Endodermal cell (in vitro differentiated cells): ENCODE data around the gene ATP5ME. TPM values are rescaled to one million over a fixed set of nuclear protein-coding genes. Genes with fewer than 3 reads are reported as not detected.

Source experiments
- DNase-seq: peaks from one replicate; pipeline ENCODE4 v3.0.0-alpha.2; 2017
- H3K27ac ChIP-seq: 2 replicates; pipeline ENCODE4 v1.5.1; 2013; ENCODE audit warnings: mild to moderate bottlenecking, low read depth, low read length, moderate library complexity
- H3K27me3 ChIP-seq: 2 replicates; pipeline ENCODE4 v1.6.1; 2013; ENCODE audit warnings: mild to moderate bottlenecking, low read length, moderate library complexity; ENCODE audit not compliant: insufficient read depth, control insufficient read depth, poor library complexity, severe bottlenecking
- H3K36me3 ChIP-seq: 2 replicates; pipeline ENCODE4 v1.7.0; 2013; ENCODE audit warnings: mild to moderate bottlenecking, low read length, moderate library complexity; ENCODE audit not compliant: control insufficient read depth, insufficient read depth
- H3K4me1 ChIP-seq: one replicate; pipeline ENCODE4 v1.7.0; 2013; ENCODE audit warnings: low read length; ENCODE audit not compliant: control insufficient read depth, insufficient read depth
- H3K4me3 ChIP-seq: 2 replicates; pipeline ENCODE4 v1.5.1; 2013; ENCODE audit warnings: mild to moderate bottlenecking, low read length, moderate library complexity
- H3K9ac ChIP-seq: 2 replicates; pipeline ENCODE4 v1.6.1; 2013; ENCODE audit warnings: mild to moderate bottlenecking, low read length, moderate library complexity; ENCODE audit not compliant: poor library complexity, severe bottlenecking; ENCODE audit errors: extremely low read depth
- H3K9me3 ChIP-seq: 2 replicates; pipeline ENCODE4 v1.6.1; 2013; ENCODE audit warnings: mild to moderate bottlenecking, low read length, moderate library complexity; ENCODE audit not compliant: control insufficient read depth
- H3K27ac Mint-ChIP-seq: 2 replicates; pipeline ENCODE4 v1.8.0; 2020; ENCODE audit warnings: mixed read lengths
- H3K27me3 Mint-ChIP-seq: 2 replicates; pipeline ENCODE4 v1.8.0; 2021; ENCODE audit warnings: mild to moderate bottlenecking, mixed read lengths; ENCODE audit not compliant: insufficient read depth
- H3K36me3 Mint-ChIP-seq: 2 replicates; pipeline ENCODE4 v1.8.0; 2020; ENCODE audit warnings: low read depth, mixed read lengths
- H3K4me1 Mint-ChIP-seq: 2 replicates; pipeline ENCODE4 v1.8.0; 2020; ENCODE audit warnings: mixed read lengths
- H3K4me3 Mint-ChIP-seq: 2 replicates; pipeline ENCODE4 v1.8.0; 2020; ENCODE audit warnings: mild to moderate bottlenecking, moderate library complexity, mixed read lengths
- H3K9me3 Mint-ChIP-seq: 2 replicates; pipeline ENCODE4 v1.8.0; 2020; ENCODE audit warnings: mild to moderate bottlenecking, mixed read lengths
- WGBS, 2 experiments: methylation state at CpG; one replicate each; pipeline versions ENCODE4 v1.1.5 to v1.1.7; 2013; ENCODE audit warnings: missing lambda C conversion rate in 2 of 2, mixed read lengths in 1 of 2; ENCODE audit not compliant: insufficient coverage in 1 of 2, insufficient read length in 1 of 2; 5-methylcytosine and 5-hydroxymethylcytosine counted together
- total RNA-seq, 2 donors: library from RNA; stranded (reverse); fragmentation: NEBNext Ultra II Directional in 1 of 2; extraction: Animal tissue kit (Norgen Biotek cat#: 25700) in 1 of 2; gene quantifications; 2 replicates in 1 of 2; 3 replicates in 1 of 2; pipeline ENCODE4 v1.2.1, GENCODE V29; 2021
- TF ChIP-seq, protein P1 (sequence below): fragments of 200-600 bp; sonication (generic); conservative IDR thresholded peaks from 2 replicates; pipeline ENCODE4 v1.5.0; 2021; ENCODE audit warnings: antibody characterized with exemption, mild to moderate bottlenecking

Gene ATP5ME
- total RNA-seq, 2 donors from 2014 or later, result 407 to 456 TPM

DNA sequence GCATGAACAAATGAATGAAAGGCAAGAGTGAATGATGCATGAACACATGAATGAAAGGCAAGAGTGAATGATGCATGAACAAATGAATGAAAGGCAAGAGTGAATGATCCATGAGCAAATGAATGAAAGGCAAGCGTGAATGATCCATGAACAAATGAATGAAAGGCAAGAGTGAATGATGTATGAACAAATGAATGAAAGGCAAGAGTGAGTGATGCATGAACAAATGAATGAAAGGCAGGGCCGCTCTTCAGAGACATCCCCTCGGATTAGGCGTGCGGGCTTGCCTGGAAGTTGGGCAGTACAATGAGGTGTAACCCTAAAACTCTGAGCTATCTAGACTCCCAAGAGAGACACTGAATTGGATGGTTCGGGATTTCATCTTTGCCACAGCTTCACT, 35.3 kb upstream of the ATP5ME start:
- no peak for DNase-seq
- Mint-ChIP-seq H3K4me1 (no peaks in the 10 kb centered on the region), H3K36me3 (peaks cover 35% of the 10 kb centered on the region), H3K27me3 (peaks cover 5% of the 10 kb centered on the region), H3K27ac (no peak overlapping the region), H3K4me3 (no peak overlapping the region), H3K9me3 (peaks cover 10% of the 10 kb centered on the region)
- H3K4me3 ChIP-seq, result peak overlapping the region; percentile 38
- 94 to 100% methylated on average over 6 of the region's 6 CpGs for WGBS, 2 experiments
- H3K9ac ChIP-seq, result no peak overlapping the region
- peaks cover 6% of the 10 kb centered on the region for H3K27me3 ChIP-seq
- H3K36me3 ChIP-seq, result peaks cover 43% of the 10 kb centered on the region
- TF ChIP-seq, protein P1, sequence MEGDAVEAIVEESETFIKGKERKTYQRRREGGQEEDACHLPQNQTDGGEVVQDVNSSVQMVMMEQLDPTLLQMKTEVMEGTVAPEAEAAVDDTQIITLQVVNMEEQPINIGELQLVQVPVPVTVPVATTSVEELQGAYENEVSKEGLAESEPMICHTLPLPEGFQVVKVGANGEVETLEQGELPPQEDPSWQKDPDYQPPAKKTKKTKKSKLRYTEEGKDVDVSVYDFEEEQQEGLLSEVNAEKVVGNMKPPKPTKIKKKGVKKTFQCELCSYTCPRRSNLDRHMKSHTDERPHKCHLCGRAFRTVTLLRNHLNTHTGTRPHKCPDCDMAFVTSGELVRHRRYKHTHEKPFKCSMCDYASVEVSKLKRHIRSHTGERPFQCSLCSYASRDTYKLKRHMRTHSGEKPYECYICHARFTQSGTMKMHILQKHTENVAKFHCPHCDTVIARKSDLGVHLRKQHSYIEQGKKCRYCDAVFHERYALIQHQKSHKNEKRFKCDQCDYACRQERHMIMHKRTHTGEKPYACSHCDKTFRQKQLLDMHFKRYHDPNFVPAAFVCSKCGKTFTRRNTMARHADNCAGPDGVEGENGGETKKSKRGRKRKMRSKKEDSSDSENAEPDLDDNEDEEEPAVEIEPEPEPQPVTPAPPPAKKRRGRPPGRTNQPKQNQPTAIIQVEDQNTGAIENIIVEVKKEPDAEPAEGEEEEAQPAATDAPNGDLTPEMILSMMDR, result no peak
- no peaks in the 10 kb centered on the region for H3K9me3 ChIP-seq
- H3K4me1 ChIP-seq, result no peaks in the 10 kb centered on the region
- no peak overlapping the region for H3K27ac ChIP-seq

- Mint-ChIP-seq H3K36me3 (peaks cover 30% of the 10 kb centered on the region), H3K4me3 (peak overlapping the region; percentile 29), H3K9me3 (peaks cover 10% of the 10 kb centered on the region), H3K4me1 (no peaks in the 10 kb centered on the region), H3K27ac (no peak overlapping the region), H3K27me3 (peaks cover 8% of the 10 kb centered on the region)
- DNase-seq, result no peak
- no peaks in the 10 kb centered on the region for H3K9me3 ChIP-seq
- H3K4me1 ChIP-seq, result no peaks in the 10 kb centered on the region
- H3K27me3 ChIP-seq, result peaks cover 6% of the 10 kb centered on the region
- 90 to 92% methylated on average over 2 to 6 of the region's 6 CpGs for WGBS, 2 experiments
- TF ChIP-seq, protein P1, result no peak
- H3K36me3 ChIP-seq, result peaks cover 37% of the 10 kb centered on the region
- no peak overlapping the region for H3K27ac ChIP-seq
- no peak overlapping the region for H3K9ac ChIP-seq
- peak overlapping the region; percentile 89 for H3K4me3 ChIP-seq
Observed at GRCh38 chr4:708631-708933, 34.5 kb upstream of the ATP5ME start.

GRCh38 chr4:707929-708630, 34.0 kb upstream of the ATP5ME start:
- Histone ChIP-seq H3K4me1 (no peaks in the 10 kb centered on the region), H3K27ac (no peak overlapping the region), H3K27me3 (peaks cover 6% of the 10 kb centered on the region), H3K9me3 (no peaks in the 10 kb centered on the region), H3K4me3 (peak overlapping the region; percentile 89), H3K36me3 (peaks cover 34% of the 10 kb centered on the region), H3K9ac (no peak overlapping the region)
- Mint-ChIP-seq H3K27ac (no peak overlapping the region), H3K4me1 (no peaks in the 10 kb centered on the region), H3K27me3 (peaks cover 8% of the 10 kb centered on the region), H3K4me3 (peak overlapping the region; percentile 29), H3K36me3 (peaks cover 30% of the 10 kb centered on the region), H3K9me3 (peaks cover 10% of the 10 kb centered on the region)
- 97 to 100% methylated on average over 3 to 11 of the region's 11 CpGs for WGBS, 2 experiments
- DNase-seq, result no peak
- TF ChIP-seq, protein P1, result no peak
